Left ventricle myocardium inferior (tissue), 1 donor: ENCODE results near the gene TMEM200B. TPM values are rescaled to one million over a fixed set of nuclear protein-coding genes. Genes with fewer than 3 reads are reported as not detected.
"Not testable (repeated sequence)": the region's sequence is repeated elsewhere in the genome, so short reads cannot be mapped to it uniquely, and the experiment has no call there.

Source experiments
- DNase-seq: peaks from one replicate; pipeline ENCODE4 v3.0.0-alpha.2; 2020
- H3K27ac ChIP-seq: fragments of 200-600 bp; replicated peaks from 2 replicates; pipeline ENCODE4 v1.8.0; 2021
- H3K27me3 ChIP-seq: fragments of 200-600 bp; 2 replicates; pipeline ENCODE4 v1.8.0; 2021; ENCODE audit warnings: low read depth
- H3K36me3 ChIP-seq: fragments of 200-600 bp; 2 replicates; pipeline ENCODE4 v1.8.0; 2021
- H3K4me1 ChIP-seq: fragments of 200-600 bp; 2 replicates; pipeline ENCODE4 v1.8.0; 2021
- H3K4me3 ChIP-seq: fragments of 200-600 bp; 2 replicates; pipeline ENCODE4 v1.8.0; 2021; ENCODE audit warnings: mild to moderate bottlenecking, moderate library complexity
- H3K9me3 ChIP-seq: fragments of 200-600 bp; replicated peaks from 2 replicates; pipeline ENCODE4 v1.8.0; 2021
- intact Hi-C: fragments of 100-400 bp; cut with micrococcal nuclease; formaldehyde crosslinking; loops from one replicate; pipeline ENCODE4 v1.11.0; 2022
- total RNA-seq: library from RNA; stranded (reverse); fragmentation: NEBNext Ultra II Directional; extraction: Animal tissue kit (Norgen Biotek cat#: 25700); gene quantifications from one replicate; pipeline ENCODE4 v1.2.1, GENCODE V29; 2021
- TF ChIP-seq, protein P1 (sequence below): fragments of 200-600 bp; IDR thresholded peaks from 2 replicates; pipeline ENCODE4 v1.8.0; 2021; ENCODE audit warnings: antibody characterized with exemption, mild to moderate bottlenecking, borderline replicate concordance
- donor health status: DM: no; HTN: yes; CAD: no; lungs with severe emphysema.

TMEM200B gene
- total RNA-seq, 1 donor from 2014 or later, result 1.6 TPM

DNA sequence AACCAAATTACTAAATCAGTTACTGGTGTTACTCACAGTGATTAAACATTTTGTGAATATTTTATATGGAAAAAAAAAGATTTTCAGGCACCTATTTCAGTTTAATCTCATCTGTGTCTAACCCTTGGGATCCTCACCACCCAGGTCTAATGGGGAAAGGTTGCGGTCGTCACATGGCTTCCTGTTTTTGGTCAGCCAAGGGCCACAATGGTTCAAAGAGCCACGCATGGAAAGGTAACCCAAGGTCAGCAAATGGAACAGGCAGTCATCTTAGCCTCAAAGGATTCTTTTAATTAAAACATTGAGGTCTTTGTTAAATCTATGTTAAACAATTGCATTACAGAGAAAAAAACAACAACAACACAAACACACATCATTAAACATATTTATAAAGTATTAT is 36.1 kb upstream of the TMEM200B start:
- no peak for DNase-seq
- Histone ChIP-seq H3K27ac (no peak overlapping the region), H3K27me3 (no peaks in the 10 kb centered on the region), H3K4me1 (peaks cover 81% of the 10 kb centered on the region), H3K4me3 (no peak overlapping the region), H3K36me3 (peaks cover 51% of the 10 kb centered on the region), H3K9me3 (no peaks in the 10 kb centered on the region)
- TF ChIP-seq, protein P1, sequence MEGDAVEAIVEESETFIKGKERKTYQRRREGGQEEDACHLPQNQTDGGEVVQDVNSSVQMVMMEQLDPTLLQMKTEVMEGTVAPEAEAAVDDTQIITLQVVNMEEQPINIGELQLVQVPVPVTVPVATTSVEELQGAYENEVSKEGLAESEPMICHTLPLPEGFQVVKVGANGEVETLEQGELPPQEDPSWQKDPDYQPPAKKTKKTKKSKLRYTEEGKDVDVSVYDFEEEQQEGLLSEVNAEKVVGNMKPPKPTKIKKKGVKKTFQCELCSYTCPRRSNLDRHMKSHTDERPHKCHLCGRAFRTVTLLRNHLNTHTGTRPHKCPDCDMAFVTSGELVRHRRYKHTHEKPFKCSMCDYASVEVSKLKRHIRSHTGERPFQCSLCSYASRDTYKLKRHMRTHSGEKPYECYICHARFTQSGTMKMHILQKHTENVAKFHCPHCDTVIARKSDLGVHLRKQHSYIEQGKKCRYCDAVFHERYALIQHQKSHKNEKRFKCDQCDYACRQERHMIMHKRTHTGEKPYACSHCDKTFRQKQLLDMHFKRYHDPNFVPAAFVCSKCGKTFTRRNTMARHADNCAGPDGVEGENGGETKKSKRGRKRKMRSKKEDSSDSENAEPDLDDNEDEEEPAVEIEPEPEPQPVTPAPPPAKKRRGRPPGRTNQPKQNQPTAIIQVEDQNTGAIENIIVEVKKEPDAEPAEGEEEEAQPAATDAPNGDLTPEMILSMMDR, result no peak
- intact Hi-C loops, result no loop called here

DNA sequence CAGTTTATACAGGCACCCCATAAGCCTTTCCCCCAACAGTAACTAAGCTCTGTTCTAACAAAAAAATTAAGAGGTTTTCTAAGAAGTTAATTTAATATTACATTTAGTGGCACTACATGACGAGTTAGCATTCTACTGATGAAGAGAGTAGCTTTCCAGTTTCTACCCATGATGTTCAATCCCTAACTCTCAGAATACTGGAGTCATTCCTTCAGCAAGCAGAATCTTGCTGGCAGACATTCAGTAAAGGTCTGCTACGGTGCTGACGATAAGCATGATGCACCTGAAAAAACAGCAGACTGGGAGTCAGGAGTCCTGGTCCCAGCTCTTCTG is 33.5 kb upstream of the TMEM200B start:
- H3K4me3 ChIP-seq, result no peak overlapping the region
- no peaks in the 10 kb centered on the region for H3K9me3 ChIP-seq
- peaks cover 59% of the 10 kb centered on the region for H3K4me1 ChIP-seq
- TF ChIP-seq, protein P1, result no peak
- peak overlapping the region; percentile 72 for H3K27ac ChIP-seq
- intact Hi-C loops, result no loop called here
- peaks cover 76% of the 10 kb centered on the region for H3K36me3 ChIP-seq
- no peak for DNase-seq
- no peaks in the 10 kb centered on the region for H3K27me3 ChIP-seq

- Histone ChIP-seq H3K27me3 (no peaks in the 10 kb centered on the region), H3K4me3 (no peak overlapping the region), H3K36me3 (peaks cover 81% of the 10 kb centered on the region), H3K27ac (peak overlapping the region; percentile 72), H3K4me1 (peaks cover 54% of the 10 kb centered on the region), H3K9me3 (no peaks in the 10 kb centered on the region)
- intact Hi-C loops, result no loop called here
- TF ChIP-seq, protein P1, result no peak
- no peak for DNase-seq
These were observed 33.0 kb upstream of the TMEM200B start for GRCh38 chr1:29156543-29157268.

DNA sequence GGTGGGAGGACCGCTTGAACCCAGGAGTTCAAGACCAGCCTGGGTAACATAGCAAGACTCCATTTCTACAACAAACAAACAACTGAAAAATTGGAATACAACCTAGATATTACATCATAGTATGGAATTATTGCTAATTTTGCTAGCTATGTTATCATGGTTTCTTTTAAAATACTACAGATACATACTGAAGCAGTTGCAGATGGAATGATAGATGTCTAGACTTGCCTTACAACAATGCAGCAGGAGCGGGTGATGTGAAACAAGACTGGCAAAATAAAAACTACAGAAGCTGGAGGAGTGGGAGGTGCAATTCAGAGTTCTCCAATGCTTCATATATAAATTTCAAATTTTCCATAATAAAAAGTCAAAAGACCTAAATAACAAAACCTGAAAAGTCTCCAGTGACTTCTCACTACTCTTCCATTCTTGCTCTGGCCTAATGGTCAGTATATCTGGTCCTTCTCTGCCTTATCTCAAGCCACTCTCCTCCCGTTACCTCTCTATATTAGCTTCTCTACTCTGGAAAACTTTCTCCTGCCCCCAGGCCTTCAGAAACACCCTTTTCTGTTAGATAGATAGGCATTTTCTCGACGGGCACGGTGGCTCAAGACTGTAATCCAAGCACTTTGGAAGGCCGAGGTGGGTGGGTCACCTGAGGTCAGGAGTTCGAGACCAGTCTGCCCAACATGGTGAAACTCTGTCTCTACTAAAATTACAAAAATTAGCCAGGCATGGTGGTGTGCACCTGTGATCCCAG is 28.5 kb upstream of the TMEM200B start:
- TF ChIP-seq, protein P1, result no peak
- Histone ChIP-seq H3K4me1 (peaks cover 22% of the 10 kb centered on the region), H3K9me3 (no peaks in the 10 kb centered on the region), H3K27ac (no peak overlapping the region), H3K4me3 (no peak overlapping the region), H3K27me3 (no peaks in the 10 kb centered on the region), H3K36me3 (peaks cover 89% of the 10 kb centered on the region)
- no peak for DNase-seq
- intact Hi-C loops, result no loop called here

DNA sequence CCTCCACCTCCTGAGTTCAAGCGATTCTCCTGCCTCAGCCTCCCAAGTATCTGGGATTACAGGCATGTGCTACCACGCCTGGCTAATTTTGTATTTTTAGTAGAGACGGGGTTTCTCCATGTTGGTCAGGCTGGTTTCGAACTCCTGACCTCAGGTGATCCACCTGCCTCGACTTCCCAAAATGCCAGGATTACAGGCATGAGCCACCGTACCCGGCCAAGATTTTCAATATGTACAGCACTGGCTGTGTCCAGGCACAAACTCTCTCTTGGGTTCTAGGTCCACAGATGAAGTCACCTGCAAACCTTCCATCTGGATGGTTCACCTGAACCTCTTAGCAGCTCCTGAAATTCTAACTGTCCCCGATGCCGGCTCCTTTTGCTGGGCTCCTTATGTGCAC is 26.6 kb upstream of the TMEM200B start:
- intact Hi-C loops, H3K4me3 ChIP-seq, H3K27ac ChIP-seq, H3K27me3 ChIP-seq, H3K9me3 ChIP-seq, DNase-seq: not testable (repeated sequence)
- H3K36me3 ChIP-seq, result peaks cover 98% of the 10 kb centered on the region
- peaks cover 11% of the 10 kb centered on the region for H3K4me1 ChIP-seq
